Loucy (cell line): ENCODE data around the gene ARIH2.

ENCODE experiments used
- CTCF ChIP-seq: fragments of 200-600 bp; sonication (generic); conservative IDR thresholded peaks from 2 replicates; pipeline ENCODE4 v1.5.1; 2014; ENCODE audit warnings: mild to moderate bottlenecking, antibody characterized with exemption, low read length
- EZH2phosphoT487 ChIP-seq: fragments of 200-600 bp; IDR thresholded peaks from 2 replicates; pipeline ENCODE4 v1.6.1; 2018; ENCODE audit warnings: antibody characterized with exemption, mild to moderate bottlenecking, moderate library complexity, borderline replicate concordance

- TF ChIP-seq CTCF = no peak
- no peak for TF ChIP-seq EZH2phosphoT487
Measured at GRCh38 chr3:48984663-48985062, 66.0 kb downstream of the ARIH2 start.
